ENCODE measurements around the gene ILKAP.

The ILKAP gene

GRCh38 chr2:238141541-238142318, 61.8 kb downstream of the ILKAP start:
- H3K9ac ChIP-seq (ENCODE audit: insufficient read length, low read depth) = no peak overlapping the region
- no peak overlapping the region for H3K4me3 ChIP-seq (ENCODE audit: insufficient read length, low read depth)
- H3K27me3 ChIP-seq (ENCODE audit: insufficient read depth, insufficient read length) = no peaks in the 10 kb centered on the region
- TF ChIP-seq YY1 (IDR thresholded peaks at IDR 0.05; ENCODE audit: insufficient read depth, insufficient read length) (no peak), ZNF274 (IDR thresholded peaks at IDR 0.05; ENCODE audit: low read depth, low read length) (no peak), SUZ12 (IDR thresholded peaks at IDR 0.05; ENCODE audit: extremely low read depth, insufficient read depth, insufficient read length) (no peak)
- DNase-seq (ENCODE audit: low read depth, low spot score) = no peak
- peaks cover 19% of the 10 kb centered on the region for H3K36me3 ChIP-seq (ENCODE audit: insufficient read depth, insufficient read length, low read length)
- peaks cover 19% of the 10 kb centered on the region for H3K4me1 ChIP-seq (ENCODE audit: insufficient read depth, insufficient read length)
- no peaks in the 10 kb centered on the region for H3K9me3 ChIP-seq (ENCODE audit: insufficient read depth, low read length)

GRCh38 chr2:238140721-238141540, 62.6 kb downstream of the ILKAP start:
- Histone ChIP-seq H3K4me1 (ENCODE audit: insufficient read depth, insufficient read length) (peaks cover 19% of the 10 kb centered on the region), H3K4me3 (ENCODE audit: insufficient read length, low read depth) (no peak overlapping the region), H3K36me3 (ENCODE audit: insufficient read depth, insufficient read length, low read length) (peaks cover 19% of the 10 kb centered on the region), H3K9ac (ENCODE audit: insufficient read length, low read depth) (no peak overlapping the region), H3K27me3 (ENCODE audit: insufficient read depth, insufficient read length) (no peaks in the 10 kb centered on the region), H3K9me3 (ENCODE audit: insufficient read depth, low read length) (no peaks in the 10 kb centered on the region)
- DNase-seq (ENCODE audit: low read depth, low spot score) = no peak
- TF ChIP-seq SUZ12 (IDR thresholded peaks at IDR 0.05; ENCODE audit: extremely low read depth, insufficient read depth, insufficient read length) = no peak
- no peak for TF ChIP-seq YY1 (IDR thresholded peaks at IDR 0.05; ENCODE audit: insufficient read depth, insufficient read length)

- DNase-seq (ENCODE audit: low read depth, low spot score) = no peak
- H3K4me3 ChIP-seq (ENCODE audit: insufficient read length, low read depth) = no peak overlapping the region
- peaks cover 19% of the 10 kb centered on the region for H3K4me1 ChIP-seq (ENCODE audit: insufficient read depth, insufficient read length)
- peaks cover 19% of the 10 kb centered on the region for H3K36me3 ChIP-seq (ENCODE audit: insufficient read depth, insufficient read length, low read length)
- TF ChIP-seq SUZ12 (IDR thresholded peaks at IDR 0.05; ENCODE audit: extremely low read depth, insufficient read depth, insufficient read length) (no peak), ZNF274 (IDR thresholded peaks at IDR 0.05; ENCODE audit: low read depth, low read length) (no peak), YY1 (IDR thresholded peaks at IDR 0.05; ENCODE audit: insufficient read depth, insufficient read length) (no peak)
- H3K9ac ChIP-seq (ENCODE audit: insufficient read length, low read depth) = no peak overlapping the region
- no peaks in the 10 kb centered on the region for H3K9me3 ChIP-seq (ENCODE audit: insufficient read depth, low read length)
- no peaks in the 10 kb centered on the region for H3K27me3 ChIP-seq (ENCODE audit: insufficient read depth, insufficient read length)
These were observed 63.5 kb downstream of the ILKAP start for GRCh38 chr2:238140040-238140439.

- Histone ChIP-seq H3K4me1 (ENCODE audit: insufficient read depth, insufficient read length) (peaks cover 19% of the 10 kb centered on the region), H3K9ac (ENCODE audit: insufficient read length, low read depth) (peak overlapping the region; percentile 22), H3K27me3 (ENCODE audit: insufficient read depth, insufficient read length) (no peaks in the 10 kb centered on the region), H3K9me3 (ENCODE audit: insufficient read depth, low read length) (no peaks in the 10 kb centered on the region), H3K4me3 (ENCODE audit: insufficient read length, low read depth) (no peak overlapping the region), H3K36me3 (ENCODE audit: insufficient read depth, insufficient read length, low read length) (peaks cover 19% of the 10 kb centered on the region)
- DNase-seq (ENCODE audit: low read depth, low spot score) = no peak
- no peak for TF ChIP-seq SUZ12 (IDR thresholded peaks at IDR 0.05; ENCODE audit: extremely low read depth, insufficient read depth, insufficient read length)
- no peak for TF ChIP-seq ZNF274 (IDR thresholded peaks at IDR 0.05; ENCODE audit: low read depth, low read length)
- no peak for TF ChIP-seq YY1 (IDR thresholded peaks at IDR 0.05; ENCODE audit: insufficient read depth, insufficient read length)
These were observed 64.1 kb downstream of the ILKAP start for GRCh38 chr2:238139196-238140039.

- Histone ChIP-seq H3K36me3 (ENCODE audit: insufficient read depth, insufficient read length, low read length) (peaks cover 19% of the 10 kb centered on the region), H3K9me3 (ENCODE audit: insufficient read depth, low read length) (no peaks in the 10 kb centered on the region), H3K4me3 (ENCODE audit: insufficient read length, low read depth) (peak within 1 kb of the TSS; percentile 13), H3K4me1 (ENCODE audit: insufficient read depth, insufficient read length) (peaks cover 24% of the 10 kb centered on the region), H3K9ac (ENCODE audit: insufficient read length, low read depth) (peak within 1 kb of the TSS; percentile 22), H3K27me3 (ENCODE audit: insufficient read depth, insufficient read length) (no peaks in the 10 kb centered on the region)
- DNase-seq (ENCODE audit: low read depth, low spot score) = no peak
- TF ChIP-seq ZNF274 (IDR thresholded peaks at IDR 0.05; ENCODE audit: low read depth, low read length) = no peak
- no peak for TF ChIP-seq SUZ12 (IDR thresholded peaks at IDR 0.05; ENCODE audit: extremely low read depth, insufficient read depth, insufficient read length)
- no peak for TF ChIP-seq YY1 (IDR thresholded peaks at IDR 0.05; ENCODE audit: insufficient read depth, insufficient read length)
These were observed 64.9 kb downstream of the ILKAP start, which contains the start of gene KLHL30 for GRCh38 chr2:238138331-238139195. KLHL30 (plus strand) TSS chr2:238138668; CDS start chr2:238140755, 2,087 bp downstream.

GRCh38 chr2:238137885-238138284, 65.6 kb downstream of the ILKAP start:
- no peak overlapping the region for H3K9ac ChIP-seq (ENCODE audit: insufficient read length, low read depth)
- H3K36me3 ChIP-seq (ENCODE audit: insufficient read depth, insufficient read length, low read length) = peaks cover 19% of the 10 kb centered on the region
- peaks cover 24% of the 10 kb centered on the region for H3K4me1 ChIP-seq (ENCODE audit: insufficient read depth, insufficient read length)
- DNase-seq (ENCODE audit: low read depth, low spot score) = no peak
- H3K9me3 ChIP-seq (ENCODE audit: insufficient read depth, low read length) = no peaks in the 10 kb centered on the region
- H3K27me3 ChIP-seq (ENCODE audit: insufficient read depth, insufficient read length) = no peaks in the 10 kb centered on the region
- TF ChIP-seq ZNF274 (IDR thresholded peaks at IDR 0.05; ENCODE audit: low read depth, low read length) (no peak), YY1 (IDR thresholded peaks at IDR 0.05; ENCODE audit: insufficient read depth, insufficient read length) (no peak), SUZ12 (IDR thresholded peaks at IDR 0.05; ENCODE audit: extremely low read depth, insufficient read depth, insufficient read length) (no peak)
- H3K4me3 ChIP-seq (ENCODE audit: insufficient read length, low read depth) = no peak overlapping the region

All from NT2/D1 (cell line).